Parathyroid adenoma (tissue), 2 donors: ENCODE results near the gene RER1.

Experiments used
- H2AFZ ChIP-seq: fragments of 300-600 bp; sonication (generic); one replicate; pipeline ENCODE4 v1.7.0; 2017; ENCODE audit warnings: antibody characterized with exemption, mild to moderate bottlenecking
- H3K27ac ChIP-seq: fragments of 300-600 bp; sonication (generic); one replicate; pipeline ENCODE4 v1.7.0; 2017
- H3K27me3 ChIP-seq: fragments of 300-600 bp; sonication (generic); one replicate; pipeline ENCODE4 v1.7.0; 2017; ENCODE audit warnings: low read length; ENCODE audit not compliant: control insufficient read depth, insufficient read depth
- H3K36me3 ChIP-seq: fragments of 300-600 bp; sonication (generic); one replicate; pipeline ENCODE4 v1.7.0; 2017; ENCODE audit warnings: low read length; ENCODE audit not compliant: control insufficient read depth, insufficient read depth
- H3K4me1 ChIP-seq: fragments of 300-600 bp; sonication (generic); one replicate; pipeline ENCODE4 v1.7.0; 2017; ENCODE audit warnings: control low read depth
- H3K4me2 ChIP-seq: fragments of 300-600 bp; sonication (generic); one replicate; pipeline ENCODE4 v1.7.0; 2017; ENCODE audit warnings: low read length
- H3K4me3 ChIP-seq: fragments of 300-600 bp; sonication (generic); one replicate; pipeline ENCODE4 v1.7.0; 2017; ENCODE audit warnings: low read depth, low read length
- H3K79me2 ChIP-seq: fragments of 300-600 bp; sonication (generic); one replicate; pipeline ENCODE4 v1.7.0; 2017; ENCODE audit warnings: control low read depth
- H3K9ac ChIP-seq: fragments of 300-600 bp; sonication (generic); one replicate; pipeline ENCODE4 v1.7.0; 2017; ENCODE audit warnings: mild to moderate bottlenecking
- H3K9me3 ChIP-seq: fragments of 300-600 bp; sonication (generic); one replicate; pipeline ENCODE4 v1.7.0; 2017; ENCODE audit warnings: low read length; ENCODE audit not compliant: control insufficient read depth
- TF ChIP-seq, protein P1 (sequence below): fragments of 300-600 bp; sonication (generic); IDR thresholded peaks from one replicate; pipeline ENCODE4 v1.7.0; 2017; ENCODE audit warnings: antibody characterized with exemption, mild to moderate bottlenecking
- donor health status: primary hyperparathyroidism.

RER1 gene

DNA sequence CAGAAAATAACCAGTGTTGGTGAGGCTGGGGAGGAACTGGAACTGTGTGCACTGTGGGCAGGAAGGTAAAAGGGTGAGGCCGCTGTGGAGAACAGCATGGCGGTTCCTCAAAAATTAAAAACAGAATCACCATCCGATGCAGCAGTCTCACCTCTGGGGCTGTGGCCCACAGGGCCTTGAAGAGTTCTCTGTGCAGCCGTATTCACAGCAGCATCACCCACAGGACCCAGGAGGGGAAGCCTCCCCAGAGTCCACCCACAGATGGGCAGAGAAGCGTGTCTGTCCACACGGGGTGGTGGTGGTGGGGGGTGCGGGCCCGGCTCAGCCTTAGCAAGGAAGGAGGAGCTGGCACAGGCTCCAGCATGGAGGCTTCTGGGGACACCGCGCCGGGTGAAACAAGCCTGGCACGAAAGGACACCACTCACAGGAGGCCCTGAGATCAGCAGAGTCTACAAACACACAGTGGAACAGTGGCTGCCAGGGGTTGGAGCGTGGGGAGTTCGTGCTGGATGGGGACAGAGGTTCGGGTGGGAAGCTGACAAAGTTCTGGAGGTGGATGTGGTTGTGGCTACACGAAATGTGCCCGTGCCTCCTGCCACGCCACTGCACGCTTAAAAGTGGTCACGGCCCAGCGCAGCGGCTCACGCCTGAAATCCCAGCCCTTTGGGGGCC lies 11.8 kb upstream of the RER1 start:
- no peaks in the 10 kb centered on the region for H3K79me2 ChIP-seq
- no peaks in the 10 kb centered on the region for H3K9me3 ChIP-seq
- H2AFZ ChIP-seq: no peak overlapping the region
- H3K4me2 ChIP-seq: no peak overlapping the region
- no peaks in the 10 kb centered on the region for H3K27me3 ChIP-seq
- no peaks in the 10 kb centered on the region for H3K36me3 ChIP-seq
- H3K27ac ChIP-seq: no peak overlapping the region
- H3K4me1 ChIP-seq: no peaks in the 10 kb centered on the region
- no peak overlapping the region for H3K4me3 ChIP-seq
- no peak overlapping the region for H3K9ac ChIP-seq
- TF ChIP-seq, protein P1, sequence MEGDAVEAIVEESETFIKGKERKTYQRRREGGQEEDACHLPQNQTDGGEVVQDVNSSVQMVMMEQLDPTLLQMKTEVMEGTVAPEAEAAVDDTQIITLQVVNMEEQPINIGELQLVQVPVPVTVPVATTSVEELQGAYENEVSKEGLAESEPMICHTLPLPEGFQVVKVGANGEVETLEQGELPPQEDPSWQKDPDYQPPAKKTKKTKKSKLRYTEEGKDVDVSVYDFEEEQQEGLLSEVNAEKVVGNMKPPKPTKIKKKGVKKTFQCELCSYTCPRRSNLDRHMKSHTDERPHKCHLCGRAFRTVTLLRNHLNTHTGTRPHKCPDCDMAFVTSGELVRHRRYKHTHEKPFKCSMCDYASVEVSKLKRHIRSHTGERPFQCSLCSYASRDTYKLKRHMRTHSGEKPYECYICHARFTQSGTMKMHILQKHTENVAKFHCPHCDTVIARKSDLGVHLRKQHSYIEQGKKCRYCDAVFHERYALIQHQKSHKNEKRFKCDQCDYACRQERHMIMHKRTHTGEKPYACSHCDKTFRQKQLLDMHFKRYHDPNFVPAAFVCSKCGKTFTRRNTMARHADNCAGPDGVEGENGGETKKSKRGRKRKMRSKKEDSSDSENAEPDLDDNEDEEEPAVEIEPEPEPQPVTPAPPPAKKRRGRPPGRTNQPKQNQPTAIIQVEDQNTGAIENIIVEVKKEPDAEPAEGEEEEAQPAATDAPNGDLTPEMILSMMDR: no peak

DNA sequence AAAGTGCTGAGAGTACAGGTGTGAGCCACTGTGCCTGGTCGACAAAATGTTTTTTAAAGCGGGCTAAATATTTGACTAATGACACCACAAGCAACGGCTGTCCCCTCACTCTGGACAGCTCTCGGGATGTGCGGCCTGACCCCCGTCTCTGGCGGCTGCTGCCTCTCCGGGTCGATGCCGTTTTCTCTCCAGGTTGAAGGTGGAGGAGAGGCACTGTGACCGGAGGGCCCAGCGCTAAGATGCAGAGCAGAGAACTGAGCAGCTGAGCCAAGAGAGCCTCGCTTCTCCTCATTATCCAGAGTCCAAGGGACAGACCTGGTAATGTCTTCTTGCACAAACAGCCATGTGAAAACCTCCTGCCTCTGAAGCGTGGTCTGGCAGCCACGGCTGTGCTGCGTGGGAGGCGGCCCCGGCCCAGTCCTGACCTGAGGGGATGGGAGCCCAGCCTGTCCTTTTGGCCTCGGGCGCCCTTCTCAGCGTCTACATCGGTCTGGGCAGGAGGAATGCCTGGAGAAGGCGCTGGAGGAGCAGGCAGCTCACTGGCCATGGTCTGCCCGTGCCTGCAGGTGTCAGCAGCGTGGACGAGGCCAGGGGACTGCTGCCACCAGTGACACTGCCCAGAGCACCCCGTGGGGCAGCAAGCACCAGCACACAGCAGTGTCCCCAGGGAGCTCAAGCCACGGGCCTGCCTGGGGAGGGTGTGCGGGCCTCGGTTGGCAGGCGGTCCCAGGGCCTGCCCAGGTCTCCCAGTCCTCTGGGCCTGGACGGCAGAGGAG lies 10.6 kb upstream of the RER1 start:
- no peak overlapping the region for H3K27ac ChIP-seq
- H3K4me2 ChIP-seq: no peak overlapping the region
- TF ChIP-seq, protein P1: no peak
- H2AFZ ChIP-seq: no peak overlapping the region
- no peak overlapping the region for H3K4me3 ChIP-seq
- no peaks in the 10 kb centered on the region for H3K4me1 ChIP-seq
- no peak overlapping the region for H3K9ac ChIP-seq
- no peaks in the 10 kb centered on the region for H3K36me3 ChIP-seq
- H3K27me3 ChIP-seq: no peaks in the 10 kb centered on the region
- no peaks in the 10 kb centered on the region for H3K79me2 ChIP-seq
- H3K9me3 ChIP-seq: no peaks in the 10 kb centered on the region

DNA sequence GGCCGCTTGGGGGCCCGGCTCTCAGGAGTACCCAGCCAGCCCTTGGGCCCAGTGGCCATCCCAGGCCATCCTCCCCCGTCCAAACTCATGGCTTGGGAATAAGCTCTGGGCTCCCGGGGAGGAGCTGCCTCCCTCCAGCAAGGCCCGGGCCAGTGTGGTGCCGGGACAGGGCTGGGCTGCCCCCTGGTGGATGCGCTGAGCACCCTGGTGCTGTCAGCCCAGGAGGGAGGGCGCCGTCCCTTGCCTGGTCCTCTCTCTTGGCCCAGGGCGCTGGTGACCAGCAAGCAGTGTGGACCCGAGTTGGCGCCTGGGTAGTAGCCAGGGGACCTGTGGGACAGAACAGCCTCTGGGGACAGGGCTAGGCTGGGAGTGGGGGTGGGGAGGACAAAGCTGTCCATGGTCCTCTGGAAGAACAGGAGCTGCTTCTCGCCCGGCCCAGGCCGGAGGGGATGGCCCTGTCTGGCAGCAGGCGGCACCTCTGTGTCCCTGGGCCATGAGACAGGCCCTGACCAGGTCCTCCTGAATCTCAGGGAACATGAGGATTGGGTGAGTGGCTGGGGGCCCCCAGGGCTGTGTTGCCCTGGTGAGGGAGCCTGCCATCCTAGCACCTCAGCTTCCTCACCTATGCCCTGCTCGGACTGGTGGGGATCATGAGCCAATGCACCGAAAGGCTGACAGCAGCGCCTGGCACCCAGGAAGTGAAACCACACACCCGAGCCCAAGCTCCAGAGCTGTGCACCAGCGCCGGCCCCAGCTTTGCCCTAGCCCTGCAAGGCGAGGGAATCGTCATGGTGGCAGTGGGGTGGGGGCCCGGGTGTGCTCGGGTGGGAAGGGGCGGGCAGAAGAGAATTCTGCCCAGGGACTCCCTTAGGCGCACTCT lies 9.7 kb upstream of the RER1 start:
- Histone ChIP-seq H2AFZ (no peak overlapping the region), H3K4me2 (no peak overlapping the region), H3K4me1 (no peaks in the 10 kb centered on the region), H3K9ac (no peak overlapping the region), H3K4me3 (no peak overlapping the region), H3K79me2 (no peaks in the 10 kb centered on the region), H3K27ac (no peak overlapping the region), H3K36me3 (no peaks in the 10 kb centered on the region), H3K27me3 (no peaks in the 10 kb centered on the region), H3K9me3 (no peaks in the 10 kb centered on the region)
- TF ChIP-seq, protein P1: peak; percentile 69

DNA sequence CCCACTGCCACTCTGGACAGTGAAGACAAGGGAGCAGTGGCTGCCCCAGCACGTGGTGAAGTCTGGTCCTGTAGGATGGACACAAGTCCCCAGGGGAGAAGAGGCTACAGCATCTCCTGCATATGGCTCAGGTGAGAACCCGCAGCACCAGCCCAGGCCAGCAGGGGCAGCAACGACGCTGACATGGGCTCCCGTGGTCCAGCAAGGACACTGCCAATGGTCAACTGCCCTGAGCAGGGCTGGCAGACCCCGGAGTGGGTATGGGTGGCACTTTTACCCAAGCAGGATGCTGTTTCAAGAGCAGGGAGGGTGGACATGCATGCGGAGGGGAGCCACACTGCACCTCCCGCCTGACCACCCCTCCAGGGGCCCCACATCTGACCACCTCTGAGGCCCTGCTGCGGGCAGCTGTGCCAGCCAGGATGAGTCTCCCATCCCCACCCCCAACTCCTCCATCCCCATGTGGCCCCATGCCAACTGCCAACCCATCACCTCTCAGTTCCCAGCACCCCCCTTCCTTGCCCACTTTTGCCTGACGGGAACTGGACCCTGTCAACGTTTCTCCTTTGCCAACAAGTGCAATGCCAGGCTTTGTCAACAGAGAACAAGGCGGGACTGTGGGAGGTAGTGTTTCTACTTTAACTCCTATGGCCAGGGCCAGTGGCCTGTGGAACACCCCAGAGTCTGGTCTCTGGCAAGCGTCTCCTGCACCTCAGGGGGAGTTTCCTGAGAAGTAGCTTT lies 8.8 kb upstream of the RER1 start:
- H3K9ac ChIP-seq: no peak overlapping the region
- H3K36me3 ChIP-seq: no peaks in the 10 kb centered on the region
- H3K27ac ChIP-seq: no peak overlapping the region
- no peaks in the 10 kb centered on the region for H3K27me3 ChIP-seq
- H2AFZ ChIP-seq: no peak overlapping the region
- no peak overlapping the region for H3K4me2 ChIP-seq
- H3K9me3 ChIP-seq: no peaks in the 10 kb centered on the region
- H3K4me3 ChIP-seq: no peak overlapping the region
- TF ChIP-seq, protein P1: peak; percentile 19
- no peaks in the 10 kb centered on the region for H3K79me2 ChIP-seq
- no peaks in the 10 kb centered on the region for H3K4me1 ChIP-seq
